OCI-LY7 (cell line): Measurements from ENCODE around the gene EDDM13. TPM values are rescaled to one million over a fixed set of nuclear protein-coding genes. Genes with fewer than 3 reads are reported as not detected.

Experiments
- BruUV-seq: library from RNA; stranded (reverse); fragments of 400-500 nt; replicated peaks from 2 replicates; lab custom pipeline; 2021; lab: Mats Ljungman, UMichigan
- CTCF ChIA-PET: fragments of 300-600 bp; sonication (Branson Sonifier 250); formaldehyde crosslinking; loops from one replicate; lab custom pipeline; 2022; ENCODE audit warnings: antibody characterized with exemption; ENCODE audit not compliant: unreplicated experiment; lab: Charles Lee
- POLR2A ChIA-PET: fragments of 300-600 bp; sonication (Branson Sonifier 250); formaldehyde crosslinking; loops from one replicate; lab custom pipeline; 2022; ENCODE audit warnings: antibody characterized with exemption; lab: Charles Lee
- DNase-seq: peaks from one replicate; pipeline ENCODE4 v3.0.0-alpha.2; 2015; ENCODE audit warnings: low spot score
- H2AFZ ChIP-seq: fragments of 200-600 bp; sonication (generic), shearing (Covaris generic); 2 replicates; pipeline ENCODE4 v1.6.1; 2014; ENCODE audit warnings: mild to moderate bottlenecking, antibody characterized with exemption, low read length, moderate library complexity
- H3K27ac ChIP-seq: fragments of 200-600 bp; sonication (generic); 2 replicates; pipeline ENCODE4 v1.5.1; 2014; ENCODE audit warnings: mixed run types, low read depth, mild to moderate bottlenecking, moderate library complexity, low read length, inconsistent platforms; ENCODE audit not compliant: poor library complexity, severe bottlenecking
- H3K36me3 ChIP-seq: fragments of 200-600 bp; sonication (generic); 2 replicates; pipeline ENCODE4 v1.6.1; 2014; ENCODE audit warnings: mild to moderate bottlenecking, antibody characterized with exemption, low read length, moderate library complexity, mixed read lengths; ENCODE audit not compliant: insufficient read depth
- H3K4me1 ChIP-seq: fragments of 200-600 bp; sonication (generic); 2 replicates; pipeline ENCODE4 v1.5.1; 2014; ENCODE audit warnings: mild to moderate bottlenecking, low read length; ENCODE audit not compliant: insufficient read depth, poor library complexity, severe bottlenecking
- H3K4me2 ChIP-seq: fragments of 200-600 bp; sonication (generic); 2 replicates; pipeline ENCODE4 v1.6.1; 2014; ENCODE audit warnings: mild to moderate bottlenecking, low read length
- H3K4me3 ChIP-seq: fragments of 200-600 bp; sonication (generic); 2 replicates; pipeline ENCODE4 v1.5.1; 2014; ENCODE audit warnings: mild to moderate bottlenecking, low read depth, low read length; ENCODE audit not compliant: poor library complexity, severe bottlenecking
- H3K79me2 ChIP-seq: fragments of 200-600 bp; sonication (generic); 2 replicates; pipeline ENCODE4 v1.6.1; 2016; ENCODE audit warnings: low read depth, mild to moderate bottlenecking, low read length, moderate library complexity, mixed read lengths; ENCODE audit not compliant: insufficient read depth
- H3K9me2 ChIP-seq: fragments of 200-600 bp; sonication (generic); 2 replicates; pipeline ENCODE4 v1.6.1; 2016; ENCODE audit warnings: mild to moderate bottlenecking, low read length, mixed read lengths; ENCODE audit not compliant: insufficient read depth
- H3K9me3 ChIP-seq: fragments of 200-600 bp; sonication (generic); 2 replicates; pipeline ENCODE4 v1.6.1; 2014; ENCODE audit warnings: mild to moderate bottlenecking, mixed run types, low read length, mixed read lengths
- H4K20me1 ChIP-seq: fragments of 200-600 bp; sonication (generic); 2 replicates; pipeline ENCODE4 v1.6.1; 2014; ENCODE audit warnings: mild to moderate bottlenecking, antibody characterized with exemption, low read length, moderate library complexity, mixed read lengths; ENCODE audit not compliant: insufficient read depth
- EZH2phosphoT487 ChIP-seq: fragments of 200-600 bp; sonication (generic); IDR thresholded peaks from 2 replicates; pipeline ENCODE4 v1.6.1; 2018; ENCODE audit warnings: low read depth, borderline replicate concordance, mild to moderate bottlenecking, mixed run types, antibody characterized with exemption, low read length, moderate library complexity, mixed read lengths
- intact Hi-C: fragments of 100-400 bp; cut with micrococcal nuclease; formaldehyde crosslinking; loops from one replicate; pipeline ENCODE4 v1.10.0; 2022; ENCODE audit not compliant: unreplicated experiment
- total RNA-seq, 2 experiments: library from RNA; depleted of rRNA in 1 of 2; stranded (reverse); fragments of >200 nt in 1 of 2; shearing (Covaris generic) in 1 of 2; gene quantifications; 2 replicates each; pipeline ENCODE4 v1.2.3, GENCODE V29; 2014 to 2022
- TF ChIP-seq, protein P1 (sequence below): fragments of 200-600 bp; sonication (generic); conservative IDR thresholded peaks from 2 replicates; pipeline ENCODE4 v1.5.1; 2014; ENCODE audit warnings: mild to moderate bottlenecking, antibody characterized with exemption, low read length, moderate library complexity, mixed read lengths

Gene EDDM13
- total RNA-seq, 2 experiments from 2014 or later: not detected

DNA sequence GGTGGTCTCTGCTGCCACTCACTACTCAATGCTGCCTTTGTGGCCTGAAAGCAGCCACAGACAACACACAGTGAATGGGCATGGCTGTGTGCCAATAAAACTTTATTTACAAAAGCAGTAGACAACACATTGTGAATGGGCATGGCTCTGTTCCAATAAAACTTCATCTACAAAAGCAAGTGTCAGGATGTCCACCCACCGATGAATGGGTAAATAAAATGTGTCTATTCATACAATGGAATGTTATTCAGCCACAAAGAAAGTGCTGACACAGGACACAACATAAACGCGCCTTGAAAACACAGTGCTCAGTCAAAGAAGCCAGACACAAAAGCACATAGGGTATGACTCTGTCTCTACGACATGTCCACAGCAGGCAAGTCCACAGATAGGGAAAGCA lies 22.0 kb downstream of the EDDM13 start:
- intact Hi-C loops: no loop called here
- Histone ChIP-seq H3K36me3 (peaks cover 6% of the 10 kb centered on the region; the same call in 1 of the 2 replicates), H4K20me1 (no peaks in the 10 kb centered on the region), H3K9me3 (no peaks in the 10 kb centered on the region), H3K4me3 (no peak overlapping the region), H3K27ac (no peak overlapping the region), H3K4me1 (no peaks in the 10 kb centered on the region), H2AFZ (no peak overlapping the region), H3K9me2 (no peaks in the 10 kb centered on the region), H3K4me2 (no peak overlapping the region), H3K79me2 (no peaks in the 10 kb centered on the region)
- TF ChIP-seq, protein P1, sequence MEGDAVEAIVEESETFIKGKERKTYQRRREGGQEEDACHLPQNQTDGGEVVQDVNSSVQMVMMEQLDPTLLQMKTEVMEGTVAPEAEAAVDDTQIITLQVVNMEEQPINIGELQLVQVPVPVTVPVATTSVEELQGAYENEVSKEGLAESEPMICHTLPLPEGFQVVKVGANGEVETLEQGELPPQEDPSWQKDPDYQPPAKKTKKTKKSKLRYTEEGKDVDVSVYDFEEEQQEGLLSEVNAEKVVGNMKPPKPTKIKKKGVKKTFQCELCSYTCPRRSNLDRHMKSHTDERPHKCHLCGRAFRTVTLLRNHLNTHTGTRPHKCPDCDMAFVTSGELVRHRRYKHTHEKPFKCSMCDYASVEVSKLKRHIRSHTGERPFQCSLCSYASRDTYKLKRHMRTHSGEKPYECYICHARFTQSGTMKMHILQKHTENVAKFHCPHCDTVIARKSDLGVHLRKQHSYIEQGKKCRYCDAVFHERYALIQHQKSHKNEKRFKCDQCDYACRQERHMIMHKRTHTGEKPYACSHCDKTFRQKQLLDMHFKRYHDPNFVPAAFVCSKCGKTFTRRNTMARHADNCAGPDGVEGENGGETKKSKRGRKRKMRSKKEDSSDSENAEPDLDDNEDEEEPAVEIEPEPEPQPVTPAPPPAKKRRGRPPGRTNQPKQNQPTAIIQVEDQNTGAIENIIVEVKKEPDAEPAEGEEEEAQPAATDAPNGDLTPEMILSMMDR: no peak
- no peak for TF ChIP-seq EZH2phosphoT487
- ChIA-PET CTCF (no interaction called here), POLR2A (no interaction called here)
- no peak for DNase-seq
- BruUV-seq: no TSS peak

DNA sequence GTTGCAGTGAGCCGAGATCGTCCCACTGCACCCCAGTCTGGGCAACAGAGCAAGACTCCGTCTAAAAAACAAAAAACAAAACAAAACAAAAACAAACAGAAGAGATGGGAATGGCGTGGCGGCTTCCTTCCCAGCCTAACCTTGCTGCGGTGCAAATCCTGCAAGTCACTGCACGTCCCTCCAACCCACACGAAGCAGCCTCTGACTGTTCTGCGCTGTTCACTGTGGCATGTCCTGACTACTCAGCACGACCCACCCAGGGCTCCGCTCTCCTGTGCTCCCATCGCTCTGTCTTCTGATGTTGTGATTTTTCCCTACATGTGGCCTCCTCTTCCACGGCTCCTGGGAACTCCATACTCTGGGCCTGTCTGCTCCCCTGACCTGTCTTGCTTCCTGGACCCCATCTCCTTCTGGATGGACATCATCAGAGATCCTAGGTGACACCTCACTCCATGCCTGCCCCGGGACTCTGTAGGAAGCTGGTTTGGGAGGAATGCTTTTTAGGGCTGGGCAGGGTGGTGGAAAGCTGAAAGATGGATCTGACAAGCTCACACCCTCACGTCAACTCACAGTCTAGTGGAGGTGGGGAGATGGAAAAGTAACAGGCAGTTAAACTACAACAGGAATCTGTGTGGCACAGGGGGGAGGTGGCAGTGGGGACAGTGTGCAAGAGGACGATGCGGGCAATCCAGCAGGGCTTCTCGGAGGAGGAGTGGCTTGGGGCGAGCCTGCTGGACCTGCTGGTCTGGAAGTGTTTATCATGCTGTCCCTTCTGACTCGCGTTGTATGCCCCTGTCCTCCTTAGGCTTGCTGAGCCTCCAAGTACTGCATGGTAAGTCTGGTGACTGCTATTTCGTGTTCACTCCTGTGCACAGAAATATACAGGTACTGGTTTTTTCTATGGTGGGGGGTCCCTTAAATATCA lies 23.2 kb downstream of the EDDM13 start:
- DNase-seq: no peak
- ChIA-PET CTCF (no interaction called here), POLR2A (no interaction called here)
- Histone ChIP-seq H3K27ac (no peak overlapping the region), H3K36me3 (peaks cover 6% of the 10 kb centered on the region; the same call in 1 of the 2 replicates), H3K9me3 (no peaks in the 10 kb centered on the region), H2AFZ (no peak overlapping the region), H3K4me3 (no peak overlapping the region), H3K4me1 (no peaks in the 10 kb centered on the region), H3K79me2 (no peaks in the 10 kb centered on the region), H4K20me1 (no peaks in the 10 kb centered on the region), H3K9me2 (no peaks in the 10 kb centered on the region), H3K4me2 (no peak overlapping the region)
- no TSS peak for BruUV-seq
- intact Hi-C loops: no loop called here
- no peak for TF ChIP-seq EZH2phosphoT487
- TF ChIP-seq, protein P1: no peak

DNA sequence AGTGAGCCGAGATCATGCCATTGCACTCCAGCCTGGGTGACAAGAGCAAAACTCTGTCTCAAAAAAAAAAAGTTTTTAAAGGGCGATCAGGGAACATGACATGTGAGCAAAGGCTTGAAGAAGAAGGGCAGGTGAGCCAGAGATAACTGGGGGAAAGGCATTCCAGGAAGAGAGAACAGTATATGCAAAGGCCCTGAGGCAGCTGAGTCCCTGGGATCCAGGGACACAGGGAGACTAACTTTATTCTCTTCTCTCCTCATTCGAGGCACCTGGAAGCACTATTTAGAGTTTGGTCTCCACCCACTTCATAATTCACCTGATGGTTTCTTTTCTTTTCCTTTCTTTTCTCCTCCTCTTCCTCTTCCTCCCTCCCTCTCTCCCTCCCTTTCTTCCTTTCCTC lies 24.5 kb downstream of the EDDM13 start:
- Histone ChIP-seq H3K4me3 (no peak overlapping the region), H3K79me2 (no peaks in the 10 kb centered on the region), H3K27ac (no peak overlapping the region), H4K20me1 (no peaks in the 10 kb centered on the region), H3K4me1 (no peaks in the 10 kb centered on the region), H3K9me2 (no peaks in the 10 kb centered on the region), H2AFZ (no peak overlapping the region), H3K36me3 (peaks cover 6% of the 10 kb centered on the region; the same call in 1 of the 2 replicates), H3K9me3 (no peaks in the 10 kb centered on the region), H3K4me2 (no peak overlapping the region)
- BruUV-seq: no TSS peak
- ChIA-PET POLR2A (no interaction called here), CTCF (no interaction called here)
- TF ChIP-seq EZH2phosphoT487: no peak
- TF ChIP-seq, protein P1: no peak
- intact Hi-C loops: no loop called here
- DNase-seq: no peak
